ENCODE data around the gene ARHGEF11. TPM values are rescaled to one million over a fixed set of nuclear protein-coding genes. Genes with fewer than 3 reads are reported as not detected.

ARHGEF11 gene
- total RNA-seq, 1 experiment from 2014 or later = 41.1 TPM

- no peak overlapping the region for H2BK15ac ChIP-seq (ENCODE audit: low read depth, low read length)
- H3T11ph ChIP-seq (ENCODE audit: low read length) = no peak overlapping the region
- H3K23me2 ChIP-seq (ENCODE audit: insufficient read length, low read depth, low read length, poor library complexity, severe bottlenecking) = peaks cover 17% of the 10 kb centered on the region
- H3K9ac ChIP-seq (ENCODE audit: extremely low read depth, insufficient read length, low read length) = no peak overlapping the region
- H3K27me3 ChIP-seq (ENCODE audit: insufficient read depth, low read length) = no peaks in the 10 kb centered on the region
- H3K23ac ChIP-seq (ENCODE audit: insufficient read length, low read depth, low read length) = no peak overlapping the region
- H3K79me2 ChIP-seq (ENCODE audit: insufficient read depth, low read length) = peaks cover 28% of the 10 kb centered on the region; the same call in 1 of the 2 replicates
- no peak overlapping the region for H2BK120ac ChIP-seq (ENCODE audit: low read depth, low read length, poor library complexity, severe bottlenecking)
- no peak overlapping the region for H3K14ac ChIP-seq (ENCODE audit: insufficient read depth, low read length)
- no peak overlapping the region for H2AK5ac ChIP-seq (ENCODE audit: insufficient read length, low read length)
- DNase-seq = no peak
- Mint-ChIP-seq H3K27ac (no peak overlapping the region), H3K36me3 (ENCODE audit: insufficient read depth in 1 of 3, low read depth in 3 of 3) (peaks cover 3 to 11% (median 3%) of the 10 kb centered on the region in 3 experiments; a peak in 5 of 7 replicates), H3K4me3 (no peak overlapping the region), H3K27me3 (ENCODE audit: low read depth) (no peaks in the 10 kb centered on the region; the same call in 1 of the 2 replicates), H3K9me3 (no peaks in the 10 kb centered on the region), H3K4me1 (peaks cover 46 to 47% of the 10 kb centered on the region in 2 experiments)
- no peak overlapping the region for H2BK5ac ChIP-seq (ENCODE audit: insufficient read length, low read length)
- no peak overlapping the region for H3K27ac ChIP-seq (ENCODE audit: insufficient read length, low read depth, low read length)
- no peak overlapping the region for H4K5ac ChIP-seq (ENCODE audit: insufficient read length, low read depth, low read length)
- H4K8ac ChIP-seq (replicated peaks; ENCODE audit: insufficient read length, low read depth, low read length) = no peak overlapping the region
- H3K9me3 ChIP-seq (ENCODE audit: control insufficient read depth, low read depth, low read length) = no peaks in the 10 kb centered on the region
- no peak overlapping the region for H2AFZ ChIP-seq (ENCODE audit: low read length)
- no peak overlapping the region for H3K4me2 ChIP-seq (ENCODE audit: insufficient read depth, insufficient read length, low read length)
- no peak overlapping the region for H3K4ac ChIP-seq (ENCODE audit: low read depth, low read length)
- no peak overlapping the region for H3K18ac ChIP-seq (ENCODE audit: insufficient read length, low read depth, low read length)
- no peak overlapping the region for H3K56ac ChIP-seq (ENCODE audit: insufficient read length, low read depth, low read length)
- H2BK12ac ChIP-seq (ENCODE audit: insufficient read length, low read depth, low read length) = no peak overlapping the region
- no CpG with 5 or more reads among the region's 1 CpG for WGBS (ENCODE audit: extremely low coverage, insufficient read length, low lambda C conversion rate)
- peaks cover 17% of the 10 kb centered on the region for H3K79me1 ChIP-seq (ENCODE audit: insufficient read depth, low read depth, low read length, poor library complexity, severe bottlenecking)
- peaks cover 6% of the 10 kb centered on the region for H3K4me1 ChIP-seq (ENCODE audit: insufficient read depth, low read length)
- H2BK20ac ChIP-seq (ENCODE audit: low read depth, low read length, poor library complexity, severe bottlenecking) = no peak overlapping the region
- no peak overlapping the region for H4K91ac ChIP-seq (ENCODE audit: insufficient read length, low read depth, low read length)
- no peaks in the 10 kb centered on the region for H4K20me1 ChIP-seq (ENCODE audit: control insufficient read depth, insufficient read depth, insufficient read length)
- TF ChIP-seq CTCF (conservative IDR thresholded peaks at IDR 0.05) = no peak
Measured at GRCh38 chr1:157040802-157041201, 4.7 kb downstream of the ARHGEF11 start.

Data from H9 (cell line).